AG09309 (cell line): ENCODE measurements around the gene SLC12A2.

Experiments
- DNase-seq: peaks from one replicate; pipeline ENCODE4 v3.0.0-alpha.2; 2010; ENCODE audit warnings: low read depth
- H3K4me3 ChIP-seq: 2 replicates; pipeline ENCODE4 v1.5.1; 2011; ENCODE audit warnings: mild to moderate bottlenecking, low read depth, low read length, moderate library complexity; ENCODE audit not compliant: control insufficient read depth
- CTCF ChIP-seq: IDR thresholded peaks from 2 replicates; pipeline ENCODE4 v1.5.1; 2011; ENCODE audit warnings: mild to moderate bottlenecking, low read depth, low read length, inconsistent platforms; ENCODE audit not compliant: insufficient read depth, control insufficient read depth; ENCODE audit errors: missing control alignments

Gene SLC12A2

GRCh38 chr5:128212191-128212806 is 128.7 kb downstream of the SLC12A2 start:
- no peak overlapping the region for H3K4me3 ChIP-seq
- DNase-seq: no peak
- TF ChIP-seq CTCF: no peak

DNA sequence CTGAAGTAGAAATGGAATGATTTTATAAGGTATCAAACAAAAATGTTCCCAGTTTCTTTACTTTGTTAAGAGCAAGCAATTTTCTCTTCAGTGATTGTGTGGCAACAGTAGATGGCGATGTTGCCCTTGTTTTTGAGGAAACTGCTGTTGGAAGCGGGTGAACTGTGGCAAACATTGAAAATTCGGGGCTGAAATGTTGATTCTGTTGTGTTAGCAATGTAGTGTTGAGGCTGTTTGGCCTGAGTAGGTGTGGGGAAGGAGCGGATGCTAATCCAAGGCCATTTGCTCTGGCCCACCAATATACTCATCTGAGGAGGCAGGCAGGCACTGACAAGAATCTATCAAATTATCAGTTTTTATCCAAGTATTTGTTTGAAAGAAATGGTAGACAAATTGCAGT is 129.8 kb downstream of the SLC12A2 start:
- TF ChIP-seq CTCF: peak; percentile 68
- H3K4me3 ChIP-seq: no peak overlapping the region
- DNase-seq: no peak

- no peak overlapping the region for H3K4me3 ChIP-seq
- DNase-seq: no peak
- no peak for TF ChIP-seq CTCF
These were observed 130.3 kb downstream of the SLC12A2 start for GRCh38 chr5:128213833-128214232.

DNA sequence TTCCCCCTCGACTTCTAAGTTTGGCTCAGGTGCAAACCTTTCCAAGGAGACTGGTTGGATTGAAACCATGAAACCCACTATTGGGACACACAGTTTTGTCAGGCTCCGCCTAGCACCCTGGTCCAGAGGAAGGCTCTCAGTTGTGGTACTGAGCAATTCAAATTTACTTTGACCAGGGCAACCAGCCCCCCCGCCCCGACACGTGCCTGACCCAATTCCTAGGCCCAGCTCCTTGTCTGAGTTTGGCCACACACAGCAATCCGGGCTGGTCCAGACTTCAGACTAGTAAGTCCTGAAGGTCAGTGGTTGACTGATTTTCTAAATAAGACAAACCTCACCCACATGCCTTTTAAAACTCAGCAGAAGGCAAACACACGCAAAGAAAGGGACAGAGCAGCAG is 132.7 kb downstream of the SLC12A2 start:
- H3K4me3 ChIP-seq: no peak overlapping the region
- no peak for DNase-seq
- no peak for TF ChIP-seq CTCF

- peak; percentile 80 for DNase-seq
- H3K4me3 ChIP-seq: no peak overlapping the region
- TF ChIP-seq CTCF: no peak
These were observed 133.4 kb downstream of the SLC12A2 start for GRCh38 chr5:128216860-128217531.

DNA sequence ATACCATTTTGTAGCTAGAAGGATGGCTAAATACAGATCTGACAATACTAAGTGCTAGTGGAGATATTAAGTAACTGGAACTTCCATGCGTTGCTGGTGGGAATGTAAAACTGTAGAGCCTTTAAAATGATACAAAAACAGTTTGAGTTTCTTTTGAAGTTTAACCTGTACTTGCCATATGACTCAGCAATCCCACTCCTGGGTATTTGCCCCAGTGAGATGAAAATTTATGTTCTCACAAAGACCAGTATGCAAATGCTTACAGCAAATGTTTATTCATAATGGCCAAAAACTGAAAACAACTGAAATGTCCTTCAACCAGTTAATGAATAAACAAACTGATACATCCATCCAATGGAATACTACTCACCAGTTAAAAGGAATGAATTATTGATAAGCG is 137.3 kb downstream of the SLC12A2 start:
- no peak for DNase-seq
- H3K4me3 ChIP-seq: no peak overlapping the region
- TF ChIP-seq CTCF: no peak
